HepG2 (cell line): Measurements from ENCODE around the gene MARF1. TPM values are rescaled to one million over a fixed set of nuclear protein-coding genes. Genes with fewer than 3 reads are reported as not detected.

ENCODE experiments used
- ATAC-seq: fragments of 200-7000 bp; cut with Tn5 transposase; 3 replicates; pipeline ENCODE4 v1.9.1; 2020; ENCODE audit warnings: mild to moderate bottlenecking, moderate library complexity
- BruUV-seq: library from RNA; stranded (reverse); fragments of 400-500 nt; replicated peaks from 2 replicates; lab custom pipeline; 2021; lab: Mats Ljungman, UMichigan
- CTCF ChIA-PET: fragments of 300-600 bp; formaldehyde crosslinking; extraction: SDS; loops from one replicate; lab custom pipeline; 2021; ENCODE audit warnings: low total read pairs, inconsistent platforms, low intra/inter-chr PET ratio; lab: Yijun Ruan, JAX
- POLR2A ChIA-PET: fragments of 350-600 bp; sonication (Branson Sonifier 250); formaldehyde crosslinking; loops from one replicate; lab custom pipeline; 2020; ENCODE audit warnings: antibody characterized with exemption, inconsistent platforms; lab: Yijun Ruan, JAX
- DNase-seq: peaks from one replicate; pipeline ENCODE4 v3.0.0-alpha.2; 2015; ENCODE audit warnings: low spot score
- FAIRE-seq: peaks from 3 replicates; lab custom pipeline; 2011; peaks lifted over from hg19 to GRCh38; lab: Jason Lieb, UNC
- H2AFZ ChIP-seq: one replicate; pipeline ENCODE4 v1.6.1; 2011; ENCODE audit warnings: low read length, inconsistent platforms
- H3K27ac ChIP-seq: fragments of 300-600 bp; 3 replicates; pipeline ENCODE4 v1.8.0; 2011; ENCODE audit warnings: mixed run types, mild to moderate bottlenecking, mixed read lengths, low read length, inconsistent platforms; ENCODE audit not compliant: insufficient read depth; ENCODE audit errors: extremely low read length
- H3K27me3 ChIP-seq, 2 experiments: fragments of 200-600 bp in 1 of 2; 2 replicates in 1 of 2; 3 replicates in 1 of 2; pipeline versions ENCODE4 v1.6.0 to v1.8.0; 2011; ENCODE audit warnings: low read length in 2 of 2, mild to moderate bottlenecking in 2 of 2, moderate library complexity in 2 of 2, inconsistent platforms in 1 of 2; ENCODE audit not compliant: insufficient read depth in 2 of 2, control insufficient read depth in 1 of 2
- H3K36me3 ChIP-seq, 2 experiments: fragments of 200-600 bp in 1 of 2; replicated peaks in 1 of 2; 2 replicates in 1 of 2; 3 replicates in 1 of 2; pipeline versions ENCODE4 v1.5.1 to v1.8.0; 2011; ENCODE audit warnings: low read length in 2 of 2, inconsistent platforms in 1 of 2; ENCODE audit not compliant: insufficient read depth in 2 of 2, control insufficient read depth in 1 of 2
- H3K4me1 ChIP-seq: 2 replicates; pipeline ENCODE4 v1.5.1; 2012; ENCODE audit warnings: low read length, inconsistent platforms; ENCODE audit not compliant: insufficient read depth
- H3K4me2 ChIP-seq: 2 replicates; pipeline ENCODE4 v1.6.0; 2011; ENCODE audit warnings: low read depth, low read length, inconsistent platforms
- H3K4me3 ChIP-seq, 3 experiments: fragments of 200-600 bp in 1 of 3; sonication (generic), shearing (Covaris generic) in 1 of 3; replicated peaks in 1 of 3; 2 replicates each; pipeline ENCODE4 v1.5.1; 2011 to 2016; ENCODE audit warnings: low read length in 3 of 3, inconsistent platforms in 2 of 3, low read depth in 2 of 3, mild to moderate bottlenecking in 2 of 3, control low read depth in 1 of 3, mixed read lengths in 1 of 3; ENCODE audit not compliant: insufficient read depth in 1 of 3
- H3K79me2 ChIP-seq: one replicate; pipeline ENCODE4 v1.6.1; 2011; ENCODE audit warnings: low read length, inconsistent platforms; ENCODE audit not compliant: insufficient read depth
- H3K9ac ChIP-seq: 2 replicates; pipeline ENCODE4 v1.6.0; 2011; ENCODE audit warnings: mild to moderate bottlenecking, low read depth, low read length, inconsistent platforms; ENCODE audit not compliant: insufficient read depth
- H3K9me3 ChIP-seq: 2 replicates; pipeline ENCODE4 v1.5.1; 2012; ENCODE audit warnings: mild to moderate bottlenecking, low read length
- H4K20me1 ChIP-seq: 2 replicates; pipeline ENCODE4 v1.6.0; 2011; ENCODE audit warnings: inconsistent platforms, mild to moderate bottlenecking, low read length, moderate library complexity; ENCODE audit not compliant: insufficient read depth
- DBP ChIP-seq: sonication (generic); formaldehyde crosslinking; IDR thresholded peaks from 2 replicates; pipeline ENCODE4 v1.4.0; 2020; ENCODE audit warnings: missing genetic modification reagents; ENCODE audit errors: not compliant biosample characterization
- HHEX ChIP-seq: IDR thresholded peaks from 2 replicates; pipeline ENCODE4 v1.6.1; 2016; ENCODE audit warnings: control low read depth
- HNRNPL ChIP-seq: fragments of 200-400 bp; formaldehyde crosslinking; IDR thresholded peaks from 2 replicates; pipeline ENCODE4 v1.6.1; 2017; ENCODE audit warnings: mild to moderate bottlenecking, low read depth, low read length
- KLF9 ChIP-seq: IDR thresholded peaks from 2 replicates; pipeline ENCODE4 v1.6.1; 2016; ENCODE audit warnings: low read depth
- SPEN ChIP-seq: sonication (generic); formaldehyde crosslinking; IDR thresholded peaks from 2 replicates; pipeline ENCODE4 v1.5.1; 2020; ENCODE audit warnings: low read depth, mild to moderate bottlenecking, missing genetic modification reagents
- ZBTB38 ChIP-seq: sonication (generic); formaldehyde crosslinking; IDR thresholded peaks from 2 replicates; pipeline ENCODE4 v1.5.1; 2020; ENCODE audit warnings: mild to moderate bottlenecking, missing genetic modification reagents
- ZFP37 ChIP-seq: sonication (generic); formaldehyde crosslinking; IDR thresholded peaks from 2 replicates; pipeline ENCODE4 v1.4.0; 2020; ENCODE audit warnings: missing genetic modification reagents, borderline replicate concordance
- ZNF367 ChIP-seq: sonication (generic); formaldehyde crosslinking; IDR thresholded peaks from 2 replicates; pipeline ENCODE4 v1.4.0; 2020; ENCODE audit warnings: missing genetic modification reagents, borderline replicate concordance
- ZNF446 ChIP-seq: sonication (generic); formaldehyde crosslinking; IDR thresholded peaks from 2 replicates; pipeline ENCODE4 v1.5.0; 2020; ENCODE audit warnings: mild to moderate bottlenecking, missing genetic modification reagents
- ZNF687 ChIP-seq: sonication (generic); formaldehyde crosslinking; IDR thresholded peaks from 2 replicates; pipeline ENCODE4 v1.5.1; 2020; ENCODE audit warnings: mild to moderate bottlenecking, missing genetic modification reagents, moderate library complexity
- ZNF776 ChIP-seq: sonication (generic); formaldehyde crosslinking; IDR thresholded peaks from 2 replicates; pipeline ENCODE4 v1.4.0; 2020; ENCODE audit warnings: mild to moderate bottlenecking, missing genetic modification reagents
- ZNF788 ChIP-seq: sonication (generic); formaldehyde crosslinking; IDR thresholded peaks from 2 replicates; pipeline ENCODE4 v1.5.0; 2020; ENCODE audit warnings: mild to moderate bottlenecking, missing genetic modification reagents, borderline replicate concordance
- WGBS: methylation state at CpG from one replicate; pipeline ENCODE4 v1.1.6; 2017; ENCODE audit warnings: low lambda C conversion rate; 5-methylcytosine and 5-hydroxymethylcytosine counted together
- in situ Hi-C: cut with HindIII; loops from 2 replicates; pipeline ENCODE4 v1.10.0; 2017; ENCODE audit warnings: low pct_unique_long_range_greater_than_20kb; ENCODE audit not compliant: extremely low pct_ligation_motif_present
- intact Hi-C: fragments of 100-400 bp; cut with micrococcal nuclease; formaldehyde crosslinking; loops from one replicate; pipeline ENCODE4 v1.10.0; 2022; ENCODE audit not compliant: unreplicated experiment
- polyA plus RNA-seq, 8 experiments: library from polyadenylated mRNA; depleted of rRNA in 3 of 8; stranded (reverse) in 7 of 8; unstranded in 1 of 8; fragments of >200 nt; fragmentation: Illumina TruSeq in 4 of 8; extraction: Trizol in 4 of 8; gene quantifications; 2 replicates each; pipeline versions ENCODE4 v1.2.1 to v1.2.3, GENCODE V29; 2011 to 2016; ENCODE audit warnings: low read depth in 4 of 8, missing spikeins in 1 of 8, mixed read lengths in 1 of 8; ENCODE audit not compliant: insufficient read depth in 1 of 8
- total RNA-seq, 5 experiments: library from RNA; depleted of rRNA; stranded (reverse); fragments of >200 nt; fragmentation: Illumina TruSeq; extraction: Trizol; gene quantifications; 2 replicates each; pipeline ENCODE4 v1.2.3, GENCODE V29; 2016; ENCODE audit warnings: low read depth in 1 of 5
- TF ChIP-seq, protein P1 (sequence below): sonication (generic); formaldehyde crosslinking; IDR thresholded peaks from 2 replicates; pipeline ENCODE4 v1.4.0; 2020; ENCODE audit warnings: mild to moderate bottlenecking, missing genetic modification reagents
- TF ChIP-seq, protein P2 (sequence below): IDR thresholded peaks from 2 replicates; pipeline ENCODE4 v1.6.1; 2016; ENCODE audit warnings: mild to moderate bottlenecking, missing biosample characterization, missing genetic modification reagents

Gene MARF1
- total and polyA plus RNA-seq, 2 of the 13 experiments (the other 11 are each of a cell fraction or from before 2014, with no cell fraction given): 8.7 to 20.7 TPM

DNA sequence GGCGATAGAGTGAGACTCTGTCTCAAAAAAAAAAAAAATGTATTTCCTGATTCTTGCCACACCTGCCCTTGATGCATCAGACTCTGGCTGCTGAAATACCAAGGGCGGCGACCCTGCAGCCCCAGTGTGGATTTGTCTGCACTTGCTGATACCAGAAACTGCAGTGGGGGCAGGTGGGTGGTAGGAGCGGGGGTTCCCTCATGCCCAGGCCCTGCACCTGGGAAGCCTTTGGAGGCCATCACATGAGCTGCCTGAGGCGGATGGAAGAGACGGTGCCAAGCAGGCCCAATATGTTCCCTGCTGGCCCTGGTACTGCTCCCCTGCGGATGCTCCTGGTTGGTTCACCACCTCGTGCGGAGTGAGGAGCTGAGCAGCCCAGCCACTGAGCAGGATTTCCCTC is 50.6 kb downstream of the MARF1 start:
- intact Hi-C loops: loop anchor here (5.0 kb wide), 1 partner anchor 50 kb away; the partner anchor contains the start of gene MARF1
- TF ChIP-seq ZNF446 (CRISPR knock-in tag) (no peak), DBP (no peak), HHEX (0 out of 2 replicates have a peak, but pooled peaks have one; percentile 24), ZNF776 (CRISPR knock-in tag) (no peak), ZFP37 (CRISPR knock-in tag) (no peak), ZNF367 (CRISPR knock-in tag) (no peak), SPEN (CRISPR knock-in tag) (0 out of 2 replicates have a peak, but pooled peaks have one; percentile 24), ZNF687 (peak; percentile 77), ZBTB38 (CRISPR knock-in tag) (peak; percentile 86), ZNF788 (no peak), KLF9 (CRISPR knock-in tag) (no peak), HNRNPL (0 out of 2 replicates have a peak, but pooled peaks have one; percentile 44)
- TF ChIP-seq, protein P1, sequence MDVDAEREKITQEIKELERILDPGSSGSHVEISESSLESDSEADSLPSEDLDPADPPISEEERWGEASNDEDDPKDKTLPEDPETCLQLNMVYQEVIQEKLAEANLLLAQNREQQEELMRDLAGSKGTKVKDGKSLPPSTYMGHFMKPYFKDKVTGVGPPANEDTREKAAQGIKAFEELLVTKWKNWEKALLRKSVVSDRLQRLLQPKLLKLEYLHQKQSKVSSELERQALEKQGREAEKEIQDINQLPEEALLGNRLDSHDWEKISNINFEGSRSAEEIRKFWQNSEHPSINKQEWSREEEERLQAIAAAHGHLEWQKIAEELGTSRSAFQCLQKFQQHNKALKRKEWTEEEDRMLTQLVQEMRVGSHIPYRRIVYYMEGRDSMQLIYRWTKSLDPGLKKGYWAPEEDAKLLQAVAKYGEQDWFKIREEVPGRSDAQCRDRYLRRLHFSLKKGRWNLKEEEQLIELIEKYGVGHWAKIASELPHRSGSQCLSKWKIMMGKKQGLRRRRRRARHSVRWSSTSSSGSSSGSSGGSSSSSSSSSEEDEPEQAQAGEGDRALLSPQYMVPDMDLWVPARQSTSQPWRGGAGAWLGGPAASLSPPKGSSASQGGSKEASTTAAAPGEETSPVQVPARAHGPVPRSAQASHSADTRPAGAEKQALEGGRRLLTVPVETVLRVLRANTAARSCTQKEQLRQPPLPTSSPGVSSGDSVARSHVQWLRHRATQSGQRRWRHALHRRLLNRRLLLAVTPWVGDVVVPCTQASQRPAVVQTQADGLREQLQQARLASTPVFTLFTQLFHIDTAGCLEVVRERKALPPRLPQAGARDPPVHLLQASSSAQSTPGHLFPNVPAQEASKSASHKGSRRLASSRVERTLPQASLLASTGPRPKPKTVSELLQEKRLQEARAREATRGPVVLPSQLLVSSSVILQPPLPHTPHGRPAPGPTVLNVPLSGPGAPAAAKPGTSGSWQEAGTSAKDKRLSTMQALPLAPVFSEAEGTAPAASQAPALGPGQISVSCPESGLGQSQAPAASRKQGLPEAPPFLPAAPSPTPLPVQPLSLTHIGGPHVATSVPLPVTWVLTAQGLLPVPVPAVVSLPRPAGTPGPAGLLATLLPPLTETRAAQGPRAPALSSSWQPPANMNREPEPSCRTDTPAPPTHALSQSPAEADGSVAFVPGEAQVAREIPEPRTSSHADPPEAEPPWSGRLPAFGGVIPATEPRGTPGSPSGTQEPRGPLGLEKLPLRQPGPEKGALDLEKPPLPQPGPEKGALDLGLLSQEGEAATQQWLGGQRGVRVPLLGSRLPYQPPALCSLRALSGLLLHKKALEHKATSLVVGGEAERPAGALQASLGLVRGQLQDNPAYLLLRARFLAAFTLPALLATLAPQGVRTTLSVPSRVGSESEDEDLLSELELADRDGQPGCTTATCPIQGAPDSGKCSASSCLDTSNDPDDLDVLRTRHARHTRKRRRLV (CRISPR knock-in tag): no peak
- TF ChIP-seq, protein P2, sequence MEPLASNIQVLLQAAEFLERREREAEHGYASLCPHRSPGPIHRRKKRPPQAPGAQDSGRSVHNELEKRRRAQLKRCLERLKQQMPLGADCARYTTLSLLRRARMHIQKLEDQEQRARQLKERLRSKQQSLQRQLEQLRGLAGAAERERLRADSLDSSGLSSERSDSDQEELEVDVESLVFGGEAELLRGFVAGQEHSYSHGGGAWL (CRISPR knock-in tag): 0 out of 2 replicates have a peak, but pooled peaks have one; percentile 37
- no peak overlapping the region for H3K4me2 ChIP-seq
- FAIRE-seq (no peak), DNase-seq (no peak), ATAC-seq (no peak)
- H3K36me3 ChIP-seq: peaks cover 11 to 21% of the 10 kb centered on the region in 2 experiments
- ChIA-PET CTCF (no interaction called here), POLR2A (interaction anchor here (0.8 to 9.0 kb wide), 5 partner anchors 16 to 154 kb away, joined by 3 to 111 read pairs (median 46); partner anchors contain the start of gene MARF1)
- H3K4me1 ChIP-seq: peaks cover 46% of the 10 kb centered on the region
- H2AFZ ChIP-seq: no peak overlapping the region
- no peaks in the 10 kb centered on the region for H3K27me3 ChIP-seq
- in situ Hi-C loops: no loop called here
- H3K9ac ChIP-seq: no peak overlapping the region
- no peaks in the 10 kb centered on the region for H3K79me2 ChIP-seq
- H4K20me1 ChIP-seq: no peaks in the 10 kb centered on the region
- WGBS: 95% methylated on average over 9 of the region's 9 CpGs
- no peak overlapping the region for H3K4me3 ChIP-seq
- BruUV-seq: no TSS peak
- H3K9me3 ChIP-seq: no peaks in the 10 kb centered on the region
- no peak overlapping the region for H3K27ac ChIP-seq
